ENCODE data around the gene NLRP10.

DNA sequence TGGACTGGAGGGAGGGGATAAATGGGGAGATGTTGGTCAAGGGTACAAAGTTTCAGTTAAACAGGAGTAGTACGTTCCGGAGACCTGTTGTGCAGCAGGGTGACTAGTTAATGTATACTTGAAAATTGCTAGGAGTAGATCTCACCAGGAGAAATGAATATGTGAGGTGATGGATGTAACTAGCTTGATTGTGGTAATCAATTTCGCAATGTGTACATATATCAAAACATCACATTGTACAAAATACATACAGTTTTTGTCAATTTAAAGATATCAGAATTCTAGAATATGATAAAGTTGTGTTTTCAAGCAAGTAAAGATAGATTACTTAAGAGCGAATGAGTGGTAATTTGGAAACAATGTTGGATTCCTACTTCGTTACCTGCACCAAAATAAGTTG lies 35.1 kb upstream of the NLRP10 start:
- TF ChIP-seq CTCF (IDR thresholded peaks at IDR 0.05; ENCODE audit: low read depth, low read length) (no peak), EZH2phosphoT487 (IDR thresholded peaks at IDR 0.05; ENCODE audit: low read depth) (no peak)

Measured in OCI-LY3 (cell line).